HFF-Myc (cell line): ENCODE results near the gene IL16.

ENCODE experiments used
- DNase-seq: peaks from one replicate; pipeline ENCODE4 v3.0.0-alpha.2; 2011; ENCODE audit warnings: low read depth; ENCODE audit errors: extremely low read depth
- H3K4me3 ChIP-seq: replicated peaks from 2 replicates; pipeline ENCODE4 v1.5.1; 2011; ENCODE audit warnings: low read depth, mild to moderate bottlenecking, control low read depth, low read length
- TF ChIP-seq, protein P1 (sequence below): IDR thresholded peaks from 2 replicates; pipeline ENCODE4 v1.5.1; 2012; ENCODE audit warnings: mild to moderate bottlenecking, low read depth, low read length, control low read depth; ENCODE audit errors: missing control alignments

IL16 gene

GRCh38 chr15:81281456-81281735 is 84.7 kb downstream of the IL16 start:
- TF ChIP-seq, protein P1, sequence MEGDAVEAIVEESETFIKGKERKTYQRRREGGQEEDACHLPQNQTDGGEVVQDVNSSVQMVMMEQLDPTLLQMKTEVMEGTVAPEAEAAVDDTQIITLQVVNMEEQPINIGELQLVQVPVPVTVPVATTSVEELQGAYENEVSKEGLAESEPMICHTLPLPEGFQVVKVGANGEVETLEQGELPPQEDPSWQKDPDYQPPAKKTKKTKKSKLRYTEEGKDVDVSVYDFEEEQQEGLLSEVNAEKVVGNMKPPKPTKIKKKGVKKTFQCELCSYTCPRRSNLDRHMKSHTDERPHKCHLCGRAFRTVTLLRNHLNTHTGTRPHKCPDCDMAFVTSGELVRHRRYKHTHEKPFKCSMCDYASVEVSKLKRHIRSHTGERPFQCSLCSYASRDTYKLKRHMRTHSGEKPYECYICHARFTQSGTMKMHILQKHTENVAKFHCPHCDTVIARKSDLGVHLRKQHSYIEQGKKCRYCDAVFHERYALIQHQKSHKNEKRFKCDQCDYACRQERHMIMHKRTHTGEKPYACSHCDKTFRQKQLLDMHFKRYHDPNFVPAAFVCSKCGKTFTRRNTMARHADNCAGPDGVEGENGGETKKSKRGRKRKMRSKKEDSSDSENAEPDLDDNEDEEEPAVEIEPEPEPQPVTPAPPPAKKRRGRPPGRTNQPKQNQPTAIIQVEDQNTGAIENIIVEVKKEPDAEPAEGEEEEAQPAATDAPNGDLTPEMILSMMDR = no peak
- no peak overlapping the region for H3K4me3 ChIP-seq
- no peak for DNase-seq

GRCh38 chr15:81281766-81282605 is 85.3 kb downstream of the IL16 start:
- DNase-seq = no peak
- no peak overlapping the region for H3K4me3 ChIP-seq
- TF ChIP-seq, protein P1 = no peak

GRCh38 chr15:81282606-81282895 is 85.9 kb downstream of the IL16 start:
- no peak for DNase-seq
- TF ChIP-seq, protein P1 = no peak
- no peak overlapping the region for H3K4me3 ChIP-seq

DNA sequence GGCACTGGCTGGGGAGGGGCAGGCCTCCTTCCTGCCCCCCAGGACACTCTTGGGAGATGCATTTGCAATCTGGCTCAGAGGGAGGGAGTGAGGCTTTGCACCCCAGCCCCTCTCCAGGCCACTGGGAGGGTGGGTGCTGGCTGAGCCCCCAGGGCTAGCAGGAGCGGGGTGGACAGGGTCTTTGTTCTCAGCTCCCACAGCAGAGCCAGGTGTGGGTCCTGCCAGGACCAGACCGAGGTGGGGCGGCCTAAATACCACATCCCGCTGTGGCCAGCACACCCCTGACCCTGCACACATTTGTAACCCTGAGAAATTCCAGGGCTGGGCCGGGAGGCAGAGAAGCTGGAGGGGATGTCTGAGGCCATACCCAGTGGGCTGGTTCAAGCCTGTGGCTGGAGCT is 86.2 kb downstream of the IL16 start:
- TF ChIP-seq, protein P1 = no peak
- no peak for DNase-seq

GRCh38 chr15:81284256-81285031 is 87.8 kb downstream of the IL16 start:
- H3K4me3 ChIP-seq = no peak overlapping the region
- no peak for DNase-seq
- TF ChIP-seq, protein P1 = no peak

More for the DNA sequence above, 86.2 kb downstream of the IL16 start:
- H3K4me3 ChIP-seq = no peak overlapping the region

DNA sequence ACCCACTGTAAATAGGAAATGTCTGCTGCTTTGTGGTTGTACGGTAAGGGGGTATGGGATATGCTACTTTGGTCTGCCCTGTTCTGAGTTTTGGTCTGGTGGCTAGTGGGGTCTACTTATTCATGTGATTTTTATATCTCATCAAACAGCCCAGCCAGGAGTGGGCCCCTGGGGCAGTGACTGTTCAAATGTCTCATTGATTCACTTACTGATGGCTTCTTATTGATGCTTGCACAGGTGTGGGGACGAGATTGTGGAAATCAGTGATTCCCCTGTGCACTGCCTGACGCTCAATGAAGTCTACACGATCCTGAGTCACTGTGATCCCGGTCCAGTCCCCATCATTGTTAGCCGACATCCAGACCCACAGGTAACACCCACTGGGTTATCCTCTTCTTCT is 88.8 kb downstream of the IL16 start:
- TF ChIP-seq, protein P1 = no peak
- no peak for DNase-seq
- no peak overlapping the region for H3K4me3 ChIP-seq

GRCh38 chr15:81286621-81287121 is 90.0 kb downstream of the IL16 start:
- DNase-seq = no peak
- TF ChIP-seq, protein P1 = no peak
- no peak overlapping the region for H3K4me3 ChIP-seq
